ENCODE results near the gene PTCD2.

- TF ChIP-seq CTCF (conservative IDR thresholded peaks at IDR 0.05 in 1 of 2, IDR thresholded peaks at IDR 0.05 in 1 of 2; ENCODE audit: low read depth in 1 of 2, low read length in 2 of 2) = peak; percentile 75 to 83
- no peak for TF ChIP-seq EZH2 (IDR thresholded peaks at IDR 0.05; ENCODE audit: low read length, missing control alignments)
These were observed 46.3 kb downstream of the PTCD2 start for GRCh38 chr5:72366324-72366976.
